Neuron (in vitro differentiated cells): ENCODE results near the gene DOK7.

ENCODE experiments used
- H2AFZ ChIP-seq: one replicate; pipeline ENCODE4 v1.6.1; 2013; ENCODE audit warnings: low read depth, mild to moderate bottlenecking, inconsistent platforms, low read length, moderate library complexity
- H3K27me3 ChIP-seq: one replicate; pipeline ENCODE4 v1.6.1; 2013; ENCODE audit warnings: low read length; ENCODE audit not compliant: insufficient read depth
- H3K36me3 ChIP-seq: one replicate; pipeline ENCODE4 v1.6.1; 2013; ENCODE audit warnings: low read length; ENCODE audit not compliant: insufficient read depth
- H3K4me1 ChIP-seq: one replicate; pipeline ENCODE4 v1.6.1; 2013; ENCODE audit warnings: low read length; ENCODE audit not compliant: insufficient read depth
- H3K4me3 ChIP-seq: 2 replicates; pipeline ENCODE4 v1.5.1; 2013; ENCODE audit warnings: mild to moderate bottlenecking, low read length, moderate library complexity
- H3K9me3 ChIP-seq: one replicate; pipeline ENCODE4 v1.6.1; 2013; ENCODE audit warnings: low read length

Gene DOK7

GRCh38 chr4:3462790-3463415 lies at the start of gene DOK7:
Gene DOK7, plus strand, starts transcription at chr4:3463306. Its CDS starts 70 bp downstream, at chr4:3463376.
- Histone ChIP-seq H3K27me3 (peaks cover 20% of the 10 kb centered on the region), H2AFZ (no peak within 1 kb of the TSS), H3K4me1 (peaks cover 9% of the 10 kb centered on the region), H3K4me3 (no peak within 1 kb of the TSS), H3K36me3 (no peaks in the 10 kb centered on the region), H3K9me3 (no peaks in the 10 kb centered on the region)

GRCh38 chr4:3413675-3414420 lies 49.3 kb upstream of the DOK7 start:
- no peaks in the 10 kb centered on the region for H3K27me3 ChIP-seq
- H3K4me1 ChIP-seq: no peaks in the 10 kb centered on the region
- no peak overlapping the region for H3K4me3 ChIP-seq
- no peak overlapping the region for H2AFZ ChIP-seq
- H3K9me3 ChIP-seq: peaks cover 4% of the 10 kb centered on the region
- H3K36me3 ChIP-seq: peaks cover 27% of the 10 kb centered on the region

GRCh38 chr4:3414421-3415279 lies 48.5 kb upstream of the DOK7 start:
- H3K36me3 ChIP-seq: peaks cover 27% of the 10 kb centered on the region
- H3K9me3 ChIP-seq: peaks cover 4% of the 10 kb centered on the region
- H2AFZ ChIP-seq: no peak overlapping the region
- H3K27me3 ChIP-seq: no peaks in the 10 kb centered on the region
- no peak overlapping the region for H3K4me3 ChIP-seq
- H3K4me1 ChIP-seq: no peaks in the 10 kb centered on the region

- Histone ChIP-seq H2AFZ (no peak overlapping the region), H3K4me1 (no peaks in the 10 kb centered on the region), H3K36me3 (peaks cover 30% of the 10 kb centered on the region), H3K27me3 (no peaks in the 10 kb centered on the region), H3K4me3 (no peak overlapping the region), H3K9me3 (peaks cover 3% of the 10 kb centered on the region)
Measured at GRCh38 chr4:3415471-3416141, 47.5 kb upstream of the DOK7 start.

- H3K4me3 ChIP-seq: no peak overlapping the region
- H3K9me3 ChIP-seq: no peaks in the 10 kb centered on the region
- no peaks in the 10 kb centered on the region for H3K4me1 ChIP-seq
- peaks cover 30% of the 10 kb centered on the region for H3K36me3 ChIP-seq
- H2AFZ ChIP-seq: no peak overlapping the region
- no peaks in the 10 kb centered on the region for H3K27me3 ChIP-seq
Measured at GRCh38 chr4:3416270-3416669, 46.8 kb upstream of the DOK7 start.

- Histone ChIP-seq H3K4me3 (no peak overlapping the region), H3K36me3 (peaks cover 30% of the 10 kb centered on the region), H2AFZ (no peak overlapping the region), H3K9me3 (no peaks in the 10 kb centered on the region), H3K27me3 (no peaks in the 10 kb centered on the region), H3K4me1 (no peaks in the 10 kb centered on the region)
Measured at GRCh38 chr4:3416821-3417221, 46.3 kb upstream of the DOK7 start.

GRCh38 chr4:3417448-3417847 lies 45.7 kb upstream of the DOK7 start:
- Histone ChIP-seq H3K36me3 (peaks cover 30% of the 10 kb centered on the region), H3K27me3 (no peaks in the 10 kb centered on the region), H3K9me3 (no peaks in the 10 kb centered on the region), H2AFZ (no peak overlapping the region), H3K4me1 (no peaks in the 10 kb centered on the region), H3K4me3 (no peak overlapping the region)

- Histone ChIP-seq H2AFZ (no peak overlapping the region), H3K36me3 (peaks cover 32% of the 10 kb centered on the region), H3K4me1 (no peaks in the 10 kb centered on the region), H3K4me3 (no peak overlapping the region), H3K9me3 (no peaks in the 10 kb centered on the region), H3K27me3 (no peaks in the 10 kb centered on the region)
Measured at GRCh38 chr4:3418029-3418762, 44.9 kb upstream of the DOK7 start.

GRCh38 chr4:3419836-3420605 lies 43.1 kb upstream of the DOK7 start:
- peaks cover 42% of the 10 kb centered on the region for H3K36me3 ChIP-seq
- H3K4me3 ChIP-seq: no peak overlapping the region
- H2AFZ ChIP-seq: no peak overlapping the region
- no peaks in the 10 kb centered on the region for H3K27me3 ChIP-seq
- H3K9me3 ChIP-seq: no peaks in the 10 kb centered on the region
- H3K4me1 ChIP-seq: no peaks in the 10 kb centered on the region

- Histone ChIP-seq H2AFZ (no peak overlapping the region), H3K36me3 (peaks cover 42% of the 10 kb centered on the region), H3K4me3 (no peak overlapping the region), H3K27me3 (no peaks in the 10 kb centered on the region), H3K9me3 (no peaks in the 10 kb centered on the region), H3K4me1 (no peaks in the 10 kb centered on the region)
Measured at GRCh38 chr4:3420606-3420955, 42.5 kb upstream of the DOK7 start.

- Histone ChIP-seq H2AFZ (no peak overlapping the region), H3K9me3 (no peaks in the 10 kb centered on the region), H3K27me3 (no peaks in the 10 kb centered on the region), H3K36me3 (peaks cover 40% of the 10 kb centered on the region), H3K4me1 (no peaks in the 10 kb centered on the region), H3K4me3 (no peak overlapping the region)
Measured at GRCh38 chr4:3420956-3421355, 42.1 kb upstream of the DOK7 start.

- H3K9me3 ChIP-seq: no peaks in the 10 kb centered on the region
- peaks cover 35% of the 10 kb centered on the region for H3K36me3 ChIP-seq
- H3K4me3 ChIP-seq: no peak overlapping the region
- H3K4me1 ChIP-seq: no peaks in the 10 kb centered on the region
- no peak overlapping the region for H2AFZ ChIP-seq
- no peaks in the 10 kb centered on the region for H3K27me3 ChIP-seq
Measured at GRCh38 chr4:3421470-3421869, 41.6 kb upstream of the DOK7 start.
